HG03025 (cell line): Measurements from ENCODE around the gene LRCOL1.

ENCODE experiments used
- ATAC-seq: cut with Tn5 transposase; IDR thresholded peaks from one replicate; pipeline ENCODE4 v1.9.1; 2021; ENCODE audit warnings: mild to moderate bottlenecking, moderate library complexity; ENCODE audit not compliant: unreplicated experiment, low FRiP score

Gene LRCOL1

GRCh38 chr12:132610051-132610759, at the start of gene LRCOL1:
TSS of gene LRCOL1 (minus strand) at chr12:132610582. CDS start at chr12:132606251, 4,331 bp downstream.
- no peak for ATAC-seq

- ATAC-seq = no peak
Measured at GRCh38 chr12:132660052-132660451, 49.7 kb upstream of the LRCOL1 start.

- no peak for ATAC-seq
Measured at GRCh38 chr12:132659146-132659545, 48.8 kb upstream of the LRCOL1 start.

GRCh38 chr12:132658149-132658894, 47.9 kb upstream of the LRCOL1 start:
- no peak for ATAC-seq

GRCh38 chr12:132657004-132657727, 46.8 kb upstream of the LRCOL1 start:
- ATAC-seq = no peak

GRCh38 chr12:132653567-132654290, 43.3 kb upstream of the LRCOL1 start:
- no peak for ATAC-seq

- no peak for ATAC-seq
Measured at GRCh38 chr12:132651444-132652100, 41.2 kb upstream of the LRCOL1 start.

- ATAC-seq = no peak
Measured at GRCh38 chr12:132649226-132649945, 39.0 kb upstream of the LRCOL1 start.

- no peak for ATAC-seq
Measured at GRCh38 chr12:132648616-132649225, 38.3 kb upstream of the LRCOL1 start.

GRCh38 chr12:132647858-132648257, 37.5 kb upstream of the LRCOL1 start:
- ATAC-seq = no peak

- no peak for ATAC-seq
Measured at GRCh38 chr12:132646850-132647249, 36.5 kb upstream of the LRCOL1 start.

- ATAC-seq = no peak
Measured at GRCh38 chr12:132642846-132643835, 32.8 kb upstream of the LRCOL1 start.

- no peak for ATAC-seq
Measured at GRCh38 chr12:132641811-132642650, 31.6 kb upstream of the LRCOL1 start.

GRCh38 chr12:132640936-132641335, 30.6 kb upstream of the LRCOL1 start:
- no peak for ATAC-seq

GRCh38 chr12:132639956-132640520, 29.7 kb upstream of the LRCOL1 start:
- ATAC-seq = no peak

- no peak for ATAC-seq
Measured at GRCh38 chr12:132638541-132639408, 28.4 kb upstream of the LRCOL1 start.
